Activated CD8-positive, alpha-beta memory T cell treated with anti-CD3 and anti-CD28 coated beads for 48 hours (primary cell): ENCODE data around the gene LRMDA.
"Not testable (repeated sequence)": the region's sequence is repeated elsewhere in the genome, so short reads cannot be mapped to it uniquely, and the experiment has no call there.

Experiments used
- DNase-seq, 3 experiments: peaks; one replicate each; pipeline ENCODE4 v3.0.0-alpha.2; 2020; ENCODE audit warnings: low read depth in 2 of 3, low spot score in 2 of 3

Gene LRMDA

DNA sequence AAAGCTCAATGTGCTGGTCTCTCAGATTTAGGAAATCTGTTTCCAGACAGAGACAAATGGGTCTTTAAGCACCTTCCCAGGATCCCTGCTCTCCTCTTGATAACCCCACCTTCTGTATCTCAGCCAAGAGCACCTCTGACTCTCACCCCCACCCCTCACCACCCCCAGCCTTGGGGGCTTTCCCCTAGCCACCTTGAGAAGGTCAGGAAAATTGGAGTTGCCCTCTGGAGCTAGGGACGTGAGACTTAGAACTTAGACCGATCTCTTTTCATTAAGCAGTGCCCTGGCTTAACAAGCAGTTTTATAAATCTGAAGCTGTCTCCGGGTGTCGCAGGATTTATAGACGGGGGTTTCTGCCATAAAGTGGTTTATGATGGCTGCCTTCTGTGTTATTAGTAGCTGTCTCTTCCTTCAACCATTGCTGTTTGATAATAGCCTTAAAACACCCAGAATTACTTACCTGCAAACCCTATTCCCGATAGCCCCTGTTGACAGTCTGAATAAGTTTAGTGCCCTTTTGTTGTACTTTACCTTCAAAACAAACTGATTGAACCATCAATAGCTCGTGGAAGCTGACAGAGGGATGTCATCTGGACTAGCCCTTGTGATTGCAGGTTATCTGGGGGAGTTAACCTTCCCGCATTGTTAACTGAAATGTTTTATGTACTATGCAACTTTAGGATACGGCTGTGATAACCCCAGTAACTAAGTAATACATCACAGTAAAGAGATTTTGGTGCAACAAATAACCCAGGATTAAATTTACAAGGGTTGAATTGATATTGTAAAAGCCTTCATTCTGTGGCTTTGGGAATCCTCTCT is 621.5 kb downstream of the LRMDA start:
- no peak for DNase-seq

DNA sequence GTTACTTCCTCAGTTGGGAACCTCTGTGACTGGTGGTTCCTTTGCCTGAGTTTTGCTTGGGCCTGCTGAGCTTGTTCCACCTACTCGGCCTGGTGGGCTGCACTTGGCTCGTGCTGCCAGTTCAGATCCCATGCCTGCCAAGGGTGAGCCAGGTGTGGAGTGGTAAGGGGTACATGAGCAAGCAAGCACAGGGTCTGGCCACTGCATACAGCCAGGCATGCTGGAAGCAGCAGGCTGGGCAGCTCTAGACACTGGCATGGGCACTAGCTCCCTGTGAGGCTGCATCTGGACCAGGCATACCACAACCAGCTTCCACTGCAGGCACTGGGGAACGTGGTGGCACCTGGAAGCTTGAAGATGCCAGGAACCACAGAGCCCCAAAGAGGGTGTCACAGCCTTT is 624.0 kb downstream of the LRMDA start:
- no peak for DNase-seq

DNA sequence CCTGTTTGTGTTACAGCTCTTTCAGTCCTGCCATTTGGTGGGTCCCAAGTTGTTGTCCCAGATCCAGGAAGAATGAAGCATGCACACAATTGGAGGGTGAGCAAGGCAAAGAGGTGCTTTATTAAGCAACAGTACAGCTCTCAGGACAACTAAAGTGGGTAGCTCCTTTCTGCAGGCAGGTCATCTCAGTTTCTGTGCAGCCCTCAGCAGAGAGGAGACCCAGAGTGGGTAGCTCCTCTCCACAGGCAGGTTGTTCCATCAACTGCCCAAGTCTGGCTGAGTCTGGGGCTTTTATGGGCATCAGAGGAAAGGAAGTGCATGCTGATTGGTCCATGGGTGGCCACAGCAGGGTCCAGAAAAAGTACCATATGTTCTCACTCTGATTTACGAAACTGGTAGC is 624.5 kb downstream of the LRMDA start:
- DNase-seq = no peak

DNA sequence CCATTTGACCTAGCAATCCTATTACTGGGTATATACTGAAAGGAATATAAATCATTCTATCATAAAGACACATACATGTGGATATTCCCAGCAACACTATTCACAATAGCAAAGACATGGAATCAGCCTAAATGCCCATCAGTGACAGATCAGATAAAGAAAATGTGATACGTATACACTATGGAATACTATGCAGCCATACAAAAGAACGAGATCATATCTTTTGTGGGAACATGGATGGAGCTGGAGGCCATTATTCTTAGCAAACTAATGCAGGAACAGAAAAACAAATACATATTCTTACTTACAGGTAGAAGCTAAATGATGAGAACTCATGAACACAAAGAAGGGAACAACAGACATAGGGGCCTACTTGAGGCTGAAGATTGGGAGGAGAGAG is 629.6 kb downstream of the LRMDA start:
- DNase-seq = not testable (repeated sequence)

DNA sequence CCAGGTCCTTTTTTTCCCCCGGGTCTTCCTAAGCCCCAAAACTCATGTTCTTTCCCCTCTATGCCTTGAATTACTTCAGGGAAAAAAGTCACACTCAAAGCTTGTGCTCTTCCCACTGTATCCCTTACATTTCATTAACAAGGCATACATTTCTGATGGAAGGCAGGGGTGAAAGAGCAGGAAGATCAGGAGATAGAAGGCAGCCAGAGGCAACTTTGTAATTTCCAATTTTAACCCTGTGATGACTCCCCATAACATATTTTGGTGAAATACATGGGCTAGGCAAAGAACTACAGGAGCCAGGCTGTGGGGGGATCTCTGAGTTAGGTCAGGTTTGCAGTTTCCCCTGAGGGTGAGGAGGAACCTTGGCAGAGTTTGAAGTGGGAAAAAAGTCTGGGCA is 635.0 kb downstream of the LRMDA start:
- no peak for DNase-seq

DNA sequence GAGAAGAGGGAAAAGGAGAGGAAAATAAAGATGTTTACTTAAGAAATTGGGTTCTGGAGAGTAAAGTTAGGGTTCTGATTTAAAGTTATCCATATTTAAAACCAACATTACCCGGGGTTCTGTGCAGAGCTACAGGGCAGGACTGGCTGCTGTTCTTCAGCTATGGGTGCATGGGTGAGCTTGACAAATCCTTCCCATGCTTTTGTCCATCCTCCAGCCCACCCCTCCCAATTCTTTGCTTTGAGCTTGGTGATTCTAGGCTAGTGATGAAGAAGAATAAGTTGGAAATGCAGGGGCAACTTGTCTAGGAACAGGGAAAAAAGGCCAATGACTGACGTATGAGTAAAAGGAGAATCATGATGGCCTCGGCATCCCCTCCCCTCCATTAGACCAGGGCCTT is 636.0 kb downstream of the LRMDA start:
- DNase-seq = no peak

DNA sequence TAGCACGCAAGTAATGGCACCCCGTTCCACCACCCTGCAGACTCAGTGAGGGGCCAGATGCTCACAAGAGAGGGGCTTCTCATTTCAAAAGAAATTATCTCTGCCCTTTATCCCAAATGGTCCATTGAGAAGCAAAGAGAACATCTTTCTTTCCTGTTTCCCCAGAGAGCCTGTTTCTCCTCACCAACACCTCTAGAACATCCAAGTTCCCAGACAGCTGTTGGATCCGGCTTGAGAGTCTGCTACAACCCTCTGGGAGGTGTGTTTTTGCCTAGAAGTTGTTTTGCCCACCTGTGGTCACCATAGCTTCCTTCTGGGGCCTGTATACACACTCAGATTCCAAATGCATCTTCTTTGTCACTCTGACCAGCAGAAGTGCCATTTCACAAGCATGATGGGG is 637.4 kb downstream of the LRMDA start:
- no peak for DNase-seq

DNA sequence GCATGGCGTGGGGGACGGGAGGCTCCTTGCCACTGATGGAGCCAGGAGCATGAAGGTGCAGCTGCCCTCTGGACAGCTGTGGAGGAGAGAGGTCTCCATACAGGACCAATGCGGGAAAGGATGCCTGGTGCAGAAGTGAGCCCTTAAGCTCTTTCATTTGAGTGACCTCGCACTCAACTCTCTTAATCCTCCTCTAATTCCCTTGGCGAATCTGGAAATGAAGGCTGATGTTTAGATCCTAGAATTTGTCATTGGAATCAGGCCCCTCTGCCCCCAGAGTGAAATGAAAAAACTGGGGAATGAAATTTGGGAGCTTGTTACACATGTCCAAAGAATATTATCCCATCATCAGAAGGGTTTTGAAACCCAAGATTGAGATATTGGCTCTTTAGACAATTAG is 639.5 kb downstream of the LRMDA start:
- no peak for DNase-seq

DNA sequence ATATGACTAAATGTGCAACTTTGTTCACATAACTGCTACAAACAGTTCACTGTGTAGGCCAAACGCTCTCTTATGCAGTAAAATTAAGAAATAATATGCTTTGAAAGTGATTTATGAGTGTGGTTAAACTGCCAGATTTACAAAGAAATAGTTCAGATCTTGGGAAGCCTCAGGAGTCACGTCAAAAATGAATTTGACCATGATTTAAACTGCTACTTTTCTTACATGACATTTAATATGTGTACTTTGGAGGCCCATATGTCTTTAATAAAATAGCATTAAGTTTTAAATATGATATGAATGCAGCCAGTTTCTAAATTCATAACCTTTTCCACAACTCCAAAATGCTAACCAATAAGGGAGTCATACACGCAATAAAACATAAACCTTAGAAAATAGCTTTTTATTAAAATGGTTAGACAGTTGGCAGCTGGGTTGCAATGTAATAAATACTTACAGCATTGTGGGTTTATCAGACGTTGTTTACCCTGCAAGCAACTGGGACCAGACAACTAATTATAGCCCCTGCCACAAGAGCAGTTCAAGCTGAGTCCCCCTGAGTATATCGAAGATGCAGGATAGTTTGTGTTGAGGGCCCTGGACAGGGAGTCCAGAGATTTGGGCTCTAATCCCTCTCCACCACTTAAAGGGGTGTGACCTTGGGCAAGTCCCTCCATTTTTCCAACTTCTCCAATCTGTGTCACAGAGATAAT is 640.4 kb downstream of the LRMDA start:
- no peak for DNase-seq

DNA sequence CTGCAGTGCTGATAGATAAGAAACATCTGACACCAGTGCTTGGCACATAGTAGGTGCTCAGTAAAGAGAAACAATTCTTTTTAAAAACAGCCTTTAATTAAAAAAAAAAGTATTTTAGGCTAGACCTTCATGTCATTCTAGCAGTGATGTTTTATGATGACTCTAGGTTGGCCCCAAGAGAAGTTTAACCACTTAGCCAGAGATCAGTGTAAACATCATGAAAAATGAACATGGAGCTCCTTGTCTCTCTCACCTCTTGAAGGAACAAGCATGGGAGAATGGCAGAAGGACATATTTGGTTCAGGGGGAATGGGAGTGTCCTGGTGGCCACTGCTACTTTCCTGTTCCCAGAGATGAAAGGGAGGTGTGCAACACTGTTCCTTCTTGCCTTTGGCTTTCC is 641.0 kb downstream of the LRMDA start:
- no peak for DNase-seq

DNA sequence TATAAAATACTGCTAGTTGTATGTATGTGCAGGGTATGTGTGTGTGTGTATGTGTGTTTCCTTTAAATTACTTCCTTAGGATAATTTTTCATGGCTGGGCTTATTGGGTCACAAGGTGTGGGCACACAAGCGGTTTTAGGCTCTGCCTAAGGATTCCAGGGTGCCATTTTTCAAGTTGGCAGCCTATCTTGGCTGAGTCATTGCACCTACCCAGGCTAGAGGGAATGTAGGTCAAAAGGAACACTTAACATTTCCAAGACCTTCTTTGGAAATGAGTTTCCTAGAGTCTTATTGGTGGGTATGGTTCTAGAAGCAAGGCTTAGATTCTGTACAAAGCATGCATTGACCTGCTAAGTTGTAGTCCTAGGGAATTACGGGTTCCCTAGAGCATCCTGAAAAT is 642.1 kb downstream of the LRMDA start:
- no peak for DNase-seq

DNA sequence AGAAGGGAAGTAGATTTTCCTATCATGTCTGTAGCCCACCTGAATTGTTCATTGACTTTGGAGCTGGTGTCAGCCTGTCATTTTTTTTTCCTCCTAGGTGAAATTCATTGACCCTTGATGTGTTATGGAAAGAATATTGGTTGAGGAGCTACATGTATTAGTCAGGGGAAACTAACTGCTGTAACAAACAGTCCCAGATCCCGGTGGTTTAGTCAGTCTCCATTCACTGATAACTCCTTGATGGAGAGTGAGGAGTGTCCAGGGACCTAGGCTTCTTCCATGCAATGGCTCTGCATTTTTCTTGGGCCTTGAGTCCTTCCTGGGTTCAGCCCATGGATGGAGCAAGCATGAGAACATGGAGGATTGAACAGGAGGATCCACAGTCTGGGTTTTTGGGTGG is 643.2 kb downstream of the LRMDA start:
- DNase-seq = no peak

DNA sequence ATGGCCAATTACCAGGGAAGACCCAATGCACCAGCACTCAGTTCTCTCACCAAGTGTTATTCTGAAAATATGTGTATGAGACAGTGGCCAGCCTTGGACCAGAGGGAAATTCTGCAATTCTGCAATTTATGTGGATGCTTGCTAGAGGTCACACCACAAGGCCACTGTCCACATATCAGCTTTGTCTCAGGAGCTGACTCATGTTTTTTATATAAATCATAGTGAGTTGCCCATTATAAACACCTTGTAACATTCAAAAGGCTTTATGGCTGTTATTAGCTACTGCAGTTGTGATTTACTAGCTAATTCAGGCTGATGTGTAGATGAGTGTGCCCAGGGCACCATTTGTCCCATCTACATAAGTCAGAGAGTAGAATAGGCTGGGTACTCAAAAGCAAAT is 649.0 kb downstream of the LRMDA start:
- no peak for DNase-seq

DNA sequence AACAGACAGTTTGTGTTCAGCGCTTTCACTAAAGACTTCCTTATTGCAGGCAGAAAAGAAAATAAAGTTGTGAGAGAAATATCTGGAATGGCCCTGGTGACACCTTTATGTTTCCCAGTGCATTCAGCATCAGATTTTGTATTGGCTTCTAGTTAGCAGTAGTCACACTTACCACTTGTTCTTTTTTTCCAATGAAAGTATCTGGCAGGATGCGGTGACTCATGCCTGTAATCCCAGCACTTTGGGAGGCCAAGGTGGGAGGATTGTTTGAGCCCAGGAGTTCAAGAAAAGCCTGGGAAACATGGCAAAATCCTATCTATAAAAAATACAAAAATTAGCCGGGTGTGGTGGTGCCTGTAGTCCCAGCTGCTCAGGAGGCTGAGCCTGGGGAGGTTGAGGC is 649.6 kb downstream of the LRMDA start:
- no peak for DNase-seq

DNA sequence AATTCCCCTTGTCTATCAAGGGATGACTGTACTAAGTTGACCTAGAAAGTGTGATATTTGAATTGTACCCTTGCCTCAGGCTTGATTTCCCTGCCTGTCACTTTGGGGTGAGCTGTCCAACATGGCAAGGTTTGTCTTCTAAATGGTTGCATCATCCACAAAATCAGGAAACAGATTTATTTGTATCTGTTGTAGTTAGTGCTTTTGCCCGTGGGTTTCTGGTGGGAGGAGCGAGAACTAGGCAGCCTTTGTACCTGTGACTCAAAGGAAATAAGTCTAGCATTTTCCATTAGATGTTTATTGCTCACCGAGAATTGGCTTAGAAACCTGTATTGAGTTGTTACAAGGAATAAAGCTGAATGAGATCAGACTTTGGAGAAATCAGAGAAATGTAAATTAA is 650.8 kb downstream of the LRMDA start:
- DNase-seq = no peak

DNA sequence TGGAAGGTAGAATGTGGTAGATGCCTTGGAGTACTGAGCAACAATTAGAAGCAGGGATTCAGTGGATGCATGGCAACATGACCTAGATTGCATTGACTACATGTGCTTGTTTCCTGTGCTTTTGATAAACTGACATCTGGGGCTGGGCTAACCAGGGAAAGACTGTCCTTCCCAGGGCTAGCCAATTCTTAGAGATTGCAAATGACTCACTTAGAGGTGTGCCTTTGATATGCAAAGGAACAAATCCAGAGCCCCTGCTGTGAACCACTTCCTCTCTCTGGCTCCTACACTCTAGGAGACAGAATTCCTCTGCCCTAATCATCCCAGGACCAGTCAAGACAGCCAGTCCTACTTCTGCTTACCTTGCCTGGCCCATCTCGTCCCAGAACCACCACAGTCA is 651.5 kb downstream of the LRMDA start:
- DNase-seq = no peak

DNA sequence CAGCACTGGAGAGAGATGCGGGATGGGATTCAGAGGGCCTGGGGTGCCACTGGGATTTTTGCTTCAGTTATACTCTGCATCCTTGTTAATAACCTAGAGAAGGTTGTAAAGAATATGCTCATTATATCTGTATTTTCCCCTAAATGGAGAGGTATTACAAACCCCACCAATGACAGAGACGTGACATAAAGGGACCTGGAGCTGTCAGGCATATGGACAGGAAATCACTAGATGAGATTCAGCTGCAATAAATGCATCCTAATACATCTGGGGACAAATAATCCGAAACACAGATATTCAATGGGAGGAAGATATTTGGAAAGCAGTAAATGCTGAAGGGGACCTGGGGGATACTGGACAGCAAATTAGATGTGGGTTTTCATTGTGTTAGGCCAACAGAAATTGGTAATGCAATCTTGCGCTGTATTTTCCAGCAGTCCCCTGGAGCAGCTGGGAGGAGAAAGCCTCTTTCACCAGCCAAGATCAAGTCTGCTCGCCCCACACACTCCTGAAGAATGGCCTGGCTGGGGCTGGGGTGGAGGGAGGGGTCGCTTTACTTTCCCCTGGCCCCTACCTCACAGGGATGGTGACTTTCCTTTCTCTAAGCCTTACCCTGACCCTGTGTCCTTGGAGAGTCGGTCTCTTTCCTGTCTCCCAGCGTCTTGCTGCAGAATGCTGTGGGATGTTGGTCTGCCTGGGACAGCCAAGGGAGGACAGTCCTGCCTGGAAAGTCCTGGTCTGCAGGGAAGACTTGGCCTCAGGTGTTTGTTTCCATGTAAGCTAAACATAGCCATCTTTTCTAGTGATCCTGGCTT is 653.8 kb downstream of the LRMDA start:
- no peak for DNase-seq

DNA sequence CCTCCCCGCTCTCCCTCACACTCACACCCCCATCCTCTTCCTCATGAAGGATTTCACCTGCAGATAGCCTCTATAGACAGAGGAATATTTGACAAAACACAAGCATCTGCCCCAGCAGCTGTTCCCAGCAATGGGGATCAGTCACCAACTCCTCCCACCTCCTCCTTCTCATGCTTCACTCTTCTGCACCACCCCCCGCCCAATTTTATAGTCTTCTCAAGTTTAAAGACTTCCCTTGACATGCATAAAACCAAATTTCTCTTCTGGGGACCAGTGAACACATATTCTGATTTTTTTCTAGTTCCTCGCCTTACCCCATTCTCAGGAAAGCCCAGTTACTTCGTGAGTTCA is 654.4 kb downstream of the LRMDA start:
- no peak for DNase-seq

DNA sequence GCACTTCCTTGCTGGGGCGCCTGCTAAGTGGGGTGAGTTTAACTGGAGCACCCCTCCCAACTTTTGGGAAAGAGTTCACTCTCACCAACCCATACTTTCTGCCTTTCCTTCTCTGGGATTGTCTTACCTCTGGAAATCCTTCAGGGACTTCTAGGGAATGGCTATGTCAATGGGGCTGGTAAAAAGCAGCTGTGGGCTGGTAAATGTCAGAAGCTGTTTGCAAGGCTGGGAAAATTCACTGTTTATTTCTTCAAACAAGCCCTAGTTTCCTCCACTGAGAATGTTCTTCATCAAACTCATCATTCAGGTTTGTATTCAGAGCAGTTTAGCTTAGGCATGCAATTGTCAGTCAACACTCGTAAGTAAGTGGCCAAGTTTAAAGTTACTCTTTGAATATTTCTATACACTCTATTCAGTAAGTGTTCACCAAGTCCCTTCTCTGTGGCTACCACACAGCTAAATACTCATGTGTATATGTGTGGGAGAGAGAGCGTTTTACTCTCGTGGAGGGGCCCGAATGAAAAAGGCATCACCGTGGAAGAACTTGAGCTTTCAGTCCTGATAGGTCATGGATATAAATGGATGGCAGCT is 654.8 kb downstream of the LRMDA start:
- DNase-seq = no peak

DNA sequence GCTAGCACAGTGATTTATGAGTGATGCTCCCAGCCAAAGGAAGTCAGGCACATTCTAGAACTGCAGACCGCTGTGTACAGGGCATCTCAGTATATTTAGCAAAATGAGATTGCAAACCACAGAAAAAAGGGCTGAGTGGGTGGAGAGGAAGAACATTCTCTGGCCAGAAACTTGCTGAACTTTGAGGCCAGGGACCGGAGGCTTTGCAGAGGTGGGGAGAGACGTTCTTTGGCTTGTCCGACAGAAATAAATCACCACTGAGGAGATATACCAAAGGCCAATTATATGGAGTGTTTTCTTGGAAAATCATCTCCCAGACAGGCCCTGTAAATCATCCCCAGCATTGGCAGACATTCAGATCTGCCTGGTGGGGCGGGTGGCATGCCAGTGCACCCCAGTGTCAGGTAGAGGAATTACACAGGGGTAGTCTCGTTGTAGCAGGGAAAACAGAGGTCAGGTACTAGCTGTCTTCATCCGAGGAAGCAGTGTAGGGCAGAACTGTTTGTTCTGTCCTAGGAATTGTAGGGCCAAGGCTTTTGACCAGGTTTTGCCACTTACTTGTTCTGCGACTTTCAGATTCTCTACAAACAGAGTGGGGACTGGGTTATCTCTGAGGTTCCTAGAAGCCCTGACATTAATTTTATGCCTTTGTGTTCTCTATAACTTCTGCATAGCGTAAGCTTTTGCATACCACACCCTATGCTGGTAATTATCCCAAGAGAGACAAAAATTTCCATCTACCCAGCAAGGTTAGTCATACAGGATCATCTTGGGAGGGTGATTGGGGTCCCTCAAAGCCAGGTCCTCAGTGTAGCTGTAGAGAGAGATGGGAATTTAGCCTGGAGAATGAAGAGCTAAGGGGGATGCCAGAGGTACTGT is 655.6 kb downstream of the LRMDA start:
- DNase-seq = no peak

DNA sequence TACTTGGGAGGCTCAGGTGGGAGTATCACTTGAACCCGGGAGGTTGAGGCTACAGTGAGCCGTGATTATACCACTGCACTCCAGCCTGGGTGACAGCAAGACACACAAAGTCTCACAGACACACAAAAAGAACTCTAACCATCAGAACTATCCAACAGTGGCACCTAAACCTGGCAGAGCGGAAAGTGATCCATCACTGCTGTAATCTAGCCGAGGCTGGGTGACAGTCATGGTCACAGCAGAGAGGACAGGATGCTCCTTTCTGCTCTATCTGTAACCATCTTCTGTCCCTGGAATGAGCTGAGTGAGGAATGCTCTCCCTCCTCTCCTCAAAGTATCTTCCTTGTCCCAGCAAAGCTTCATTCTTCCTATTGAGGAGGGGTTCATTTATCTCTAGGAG is 656.6 kb downstream of the LRMDA start:
- DNase-seq = no peak
